Measurements from ENCODE around the gene OLFM2.

GRCh38 chr19:9848762-9849161 lies 87.6 kb downstream of the OLFM2 start:
- no peak for TF ChIP-seq REST (IDR thresholded peaks at IDR 0.05; ENCODE audit: unreplicated experiment)
- no peak for TF ChIP-seq JUNB (IDR thresholded peaks at IDR 0.05; ENCODE audit: unreplicated experiment)
- TF ChIP-seq CTCF (conservative IDR thresholded peaks at IDR 0.05; ENCODE audit: low read depth in 2 of 2): no peak
- TF ChIP-seq EZH2 (IDR thresholded peaks at IDR 0.05; ENCODE audit: low read depth, unreplicated experiment): no peak
- no peak for TF ChIP-seq POLR2AphosphoS5 (IDR thresholded peaks at IDR 0.05; ENCODE audit: low read depth)
- TF ChIP-seq EZH2phosphoT487 (IDR thresholded peaks at IDR 0.05; ENCODE audit: unreplicated experiment): no peak
- no peak for TF ChIP-seq ZNF114 (CRISPR knock-in tag; IDR thresholded peaks at IDR 0.05)
- TF ChIP-seq ETS1 (IDR thresholded peaks at IDR 0.05): no peak
- TF ChIP-seq ZNF331 (CRISPR knock-in tag; IDR thresholded peaks at IDR 0.05; ENCODE audit: low read depth): no peak
